Brain pericyte (primary cell): ENCODE measurements around the gene RASL11A.
"Not testable (repeated sequence)": the region's sequence is repeated elsewhere in the genome, so short reads cannot be mapped to it uniquely, and the experiment has no call there.

Experiments
- DNase-seq: peaks from one replicate; pipeline ENCODE4 v3.0.0-alpha.2; 2012; ENCODE audit warnings: low read depth, low spot score

The RASL11A gene

GRCh38 chr13:27270594-27271520 is at the start of gene RASL11A:
RASL11A (plus strand) TSS chr13:27270830; CDS start chr13:27270945, 115 bp downstream.
- DNase-seq, result peak; percentile 39

- DNase-seq, result not testable (repeated sequence)
Measured at GRCh38 chr13:27222100-27222499, 48.5 kb upstream of the RASL11A start.

GRCh38 chr13:27226991-27227390 is 43.6 kb upstream of the RASL11A start:
- DNase-seq, result no peak

- DNase-seq, result no peak
Measured at GRCh38 chr13:27228131-27228530, 42.5 kb upstream of the RASL11A start.

- DNase-seq, result no peak
Measured at GRCh38 chr13:27229642-27230041, 41.0 kb upstream of the RASL11A start.

- no peak for DNase-seq
Measured at GRCh38 chr13:27233964-27234363, 36.7 kb upstream of the RASL11A start.

- DNase-seq, result no peak
Measured at GRCh38 chr13:27236478-27236877, 34.2 kb upstream of the RASL11A start.

- no peak for DNase-seq
Measured at GRCh38 chr13:27242702-27243101, 27.9 kb upstream of the RASL11A start.

- no peak for DNase-seq
Measured at GRCh38 chr13:27245610-27246009, 25.0 kb upstream of the RASL11A start.

GRCh38 chr13:27250833-27251165 is 19.8 kb upstream of the RASL11A start:
- DNase-seq, result no peak

GRCh38 chr13:27251166-27252091 is 19.2 kb upstream of the RASL11A start, which contains the start of gene RPL21:
RPL21 (plus strand) TSS chr13:27251558; CDS start chr13:27253777, 2,219 bp downstream.
- DNase-seq, result peak; percentile 95

- no peak for DNase-seq
Measured at GRCh38 chr13:27252467-27252866, 18.2 kb upstream of the RASL11A start.

GRCh38 chr13:27257233-27257568 is 13.4 kb upstream of the RASL11A start:
- no peak for DNase-seq

GRCh38 chr13:27257648-27258253 is 12.9 kb upstream of the RASL11A start:
- DNase-seq, result no peak

GRCh38 chr13:27258637-27259386 is 11.8 kb upstream of the RASL11A start:
- DNase-seq, result no peak

GRCh38 chr13:27259831-27260230 is 10.8 kb upstream of the RASL11A start:
- DNase-seq, result no peak

GRCh38 chr13:27261396-27261795 is 9.2 kb upstream of the RASL11A start:
- no peak for DNase-seq

GRCh38 chr13:27263438-27263837 is 7.2 kb upstream of the RASL11A start:
- DNase-seq, result no peak

GRCh38 chr13:27264181-27264580 is 6.4 kb upstream of the RASL11A start:
- no peak for DNase-seq

- DNase-seq, result no peak
Measured at GRCh38 chr13:27264648-27265047, 6.0 kb upstream of the RASL11A start.

GRCh38 chr13:27266917-27267316 is 3.7 kb upstream of the RASL11A start:
- DNase-seq, result no peak
